GM21717 (cell line): ENCODE results near the gene CAMTA1.

Experiments used
- ATAC-seq: cut with Tn5 transposase; IDR thresholded peaks from one replicate; pipeline ENCODE4 v1.9.1; 2021; ENCODE audit warnings: mild to moderate bottlenecking, moderate library complexity; ENCODE audit not compliant: unreplicated experiment

Gene CAMTA1

GRCh38 chr1:7346070-7346596 lies 560.9 kb downstream of the CAMTA1 start:
- ATAC-seq: no peak

DNA sequence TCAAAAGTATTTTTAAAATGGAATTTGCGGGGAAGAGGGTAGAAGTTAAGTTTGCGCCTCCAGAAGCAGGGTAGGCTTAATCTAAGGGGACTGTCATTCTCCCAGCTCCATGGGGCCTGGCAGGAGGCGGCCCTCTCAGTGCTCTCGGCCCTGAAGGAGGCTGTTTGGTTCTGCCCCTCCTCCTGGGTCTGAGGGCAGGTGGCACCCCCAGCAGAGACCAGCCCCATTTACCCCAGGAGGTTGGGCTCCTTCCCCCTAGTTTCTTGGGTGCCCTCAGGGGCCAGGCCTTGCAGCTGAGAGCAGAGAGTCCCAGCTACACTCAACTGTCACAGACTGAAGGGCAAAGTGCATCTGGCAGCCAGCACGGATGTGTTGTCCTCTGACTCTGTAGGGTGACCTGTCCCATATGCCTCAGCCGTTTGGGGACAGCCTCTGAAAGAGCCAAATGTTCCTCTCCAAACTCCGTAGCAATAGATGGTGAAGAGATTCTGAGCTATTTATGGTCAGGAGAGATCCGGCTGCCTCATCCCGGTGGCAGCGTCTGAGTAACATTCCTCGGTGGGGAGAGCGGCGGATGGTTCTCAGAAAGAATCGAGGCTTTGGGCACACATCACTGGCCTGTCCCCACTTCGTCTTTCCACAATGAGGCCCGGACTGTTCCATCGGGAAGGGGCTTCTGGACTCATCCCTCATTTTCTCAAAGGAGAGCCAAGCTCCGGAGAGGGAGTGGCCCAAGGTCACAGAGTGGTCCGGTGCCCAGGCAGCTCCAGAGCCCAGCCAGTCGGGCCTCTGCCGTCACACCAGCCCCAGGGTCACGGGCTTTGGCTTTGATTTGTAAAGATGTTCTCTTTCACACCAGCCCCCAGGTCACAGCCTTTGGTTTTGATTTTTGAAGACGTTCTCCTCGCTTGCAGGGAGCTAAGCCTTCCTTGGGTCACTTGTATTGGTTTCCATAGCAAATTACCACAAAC lies 561.6 kb downstream of the CAMTA1 start:
- ATAC-seq: no peak

GRCh38 chr1:7348073-7348472 lies 562.8 kb downstream of the CAMTA1 start:
- ATAC-seq: no peak

DNA sequence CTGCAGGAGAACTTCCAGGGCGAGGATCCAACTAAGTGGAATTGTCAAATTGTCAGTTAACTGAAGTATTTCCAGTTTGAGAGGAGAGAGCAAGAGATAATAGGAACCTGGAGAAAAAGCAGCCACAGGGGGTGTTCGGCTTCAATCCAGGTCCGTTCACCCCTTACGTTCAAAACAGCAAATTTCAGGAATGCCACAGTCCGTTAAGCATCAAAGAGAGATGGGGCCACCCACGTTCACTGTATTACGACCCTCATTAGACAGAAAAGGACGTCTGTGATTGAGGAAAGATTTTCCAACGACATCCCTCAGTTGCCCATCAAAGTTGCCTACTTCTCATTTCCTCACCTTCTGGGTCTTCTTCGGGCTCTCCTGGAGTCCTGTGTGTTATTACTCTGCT lies 563.3 kb downstream of the CAMTA1 start:
- no peak for ATAC-seq

DNA sequence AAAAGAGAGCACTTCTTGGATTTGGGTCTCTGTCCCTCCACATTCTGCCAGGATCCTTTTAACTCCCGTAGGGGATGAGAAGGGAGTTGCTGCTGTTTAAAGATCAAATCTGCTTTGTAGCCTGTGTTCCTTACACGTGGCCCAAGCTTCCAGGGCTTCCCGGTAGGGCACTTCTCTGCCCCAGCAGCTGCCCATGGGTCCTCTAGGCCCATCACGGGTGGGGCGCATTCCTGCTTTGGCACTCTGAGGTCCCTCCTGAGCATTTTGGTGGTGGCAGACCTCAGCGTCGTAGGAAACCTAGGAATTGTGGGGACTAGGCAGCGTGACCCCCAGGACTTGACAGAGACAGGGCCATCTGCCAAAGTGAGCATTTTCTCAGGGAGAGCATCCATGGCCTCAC lies 565.5 kb downstream of the CAMTA1 start:
- ATAC-seq: no peak

DNA sequence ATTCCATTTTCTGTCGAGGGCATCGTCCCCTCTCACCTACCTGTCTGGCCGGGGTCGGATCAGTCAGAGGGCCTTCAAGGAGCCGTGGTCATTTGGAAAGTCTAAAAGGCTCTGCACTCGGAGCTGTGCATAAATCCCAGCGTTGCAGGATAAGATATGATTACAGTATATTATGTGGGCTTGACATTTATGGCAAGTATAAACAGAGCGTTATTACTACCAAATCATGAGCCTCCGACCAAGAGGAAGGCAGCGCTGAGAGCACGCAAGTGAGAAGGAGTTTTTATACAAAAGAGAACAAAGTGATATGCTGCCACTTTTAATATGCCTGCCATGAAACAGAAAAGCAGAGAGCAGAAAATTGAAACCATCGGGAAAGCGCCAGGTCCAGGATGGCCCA lies 566.4 kb downstream of the CAMTA1 start:
- no peak for ATAC-seq

DNA sequence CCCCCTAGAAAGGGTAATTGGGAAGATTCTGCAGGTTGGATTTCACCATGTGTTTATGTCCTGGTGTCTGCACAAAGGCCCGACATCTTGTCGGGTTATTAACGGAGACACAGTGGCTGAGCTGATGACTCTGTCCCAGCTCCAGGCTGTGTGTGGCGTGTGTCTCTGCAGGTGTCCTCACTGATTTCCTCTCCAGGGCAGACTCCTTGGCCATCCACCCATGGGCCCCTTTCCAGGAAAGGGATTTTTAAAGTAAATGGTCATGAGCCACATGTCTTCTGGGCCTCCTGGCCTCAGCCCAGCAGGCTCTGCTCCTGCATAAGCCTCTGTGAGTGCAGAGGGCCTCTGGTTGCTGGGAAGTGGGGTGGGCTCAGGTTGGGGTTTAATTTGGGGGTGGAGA lies 567.1 kb downstream of the CAMTA1 start:
- no peak for ATAC-seq

- no peak for ATAC-seq
Measured at GRCh38 chr1:7352974-7353373, 567.7 kb downstream of the CAMTA1 start.

DNA sequence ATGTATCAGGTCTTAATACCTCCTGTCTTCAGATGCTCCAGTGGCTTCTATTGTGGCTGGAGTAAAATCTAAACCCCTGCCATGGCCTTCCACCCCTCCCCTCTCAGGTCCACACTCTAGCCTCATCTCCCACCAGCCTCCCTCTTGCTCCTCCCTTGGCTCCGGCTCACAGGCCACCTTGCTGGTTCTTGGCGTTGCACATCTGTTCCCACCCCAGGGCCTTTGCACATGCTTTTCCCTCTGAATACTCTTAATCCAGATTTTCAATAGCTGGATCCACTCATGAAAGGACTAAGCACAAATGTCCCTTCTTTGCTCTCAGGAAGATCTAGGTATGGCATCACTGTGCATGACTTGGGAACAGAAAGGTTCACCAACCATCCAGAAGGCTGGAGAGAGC lies 570.4 kb downstream of the CAMTA1 start:
- ATAC-seq: no peak

DNA sequence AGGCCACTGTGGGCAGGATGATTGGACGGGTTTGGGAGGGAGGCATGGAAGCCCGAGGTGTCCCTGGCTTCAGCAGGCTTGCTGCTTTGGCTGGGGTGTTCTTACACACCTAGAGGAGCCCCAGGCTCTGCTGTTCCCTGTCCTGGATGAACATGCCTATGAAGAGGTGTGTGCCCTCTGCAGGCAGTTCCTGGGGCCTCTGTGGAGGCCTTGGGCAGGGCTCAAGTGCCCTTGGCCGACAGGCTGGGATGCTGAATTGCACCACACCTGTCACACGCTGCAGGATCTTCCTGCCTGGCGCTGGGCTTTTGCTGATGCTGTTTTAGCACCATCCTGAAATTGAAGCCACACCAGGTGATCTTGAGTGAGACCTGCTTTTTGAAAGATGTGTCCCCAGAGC lies 570.8 kb downstream of the CAMTA1 start:
- ATAC-seq: no peak

GRCh38 chr1:7358425-7358824 lies 573.2 kb downstream of the CAMTA1 start:
- ATAC-seq: no peak

DNA sequence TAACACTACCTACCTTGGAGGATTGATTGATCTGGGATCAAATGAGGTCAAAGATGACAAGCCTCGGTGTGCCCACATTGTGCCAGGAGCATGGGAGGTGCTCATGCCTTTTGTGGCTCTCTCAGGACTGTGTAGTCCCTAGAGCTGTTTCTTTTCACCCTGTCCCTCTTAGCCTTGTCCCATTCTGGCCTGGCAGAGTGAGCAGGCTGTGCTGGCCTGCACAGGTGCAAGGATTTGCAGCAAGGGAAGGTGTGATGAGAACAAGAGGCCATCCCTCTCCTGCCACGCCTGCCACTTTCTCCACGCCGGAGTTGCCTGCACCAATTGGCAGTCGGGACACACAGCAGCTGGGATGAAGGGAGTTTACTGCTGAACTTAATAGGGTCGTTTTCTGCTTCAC lies 575.3 kb downstream of the CAMTA1 start:
- ATAC-seq: no peak

GRCh38 chr1:7362947-7363346 lies 577.7 kb downstream of the CAMTA1 start:
- no peak for ATAC-seq

DNA sequence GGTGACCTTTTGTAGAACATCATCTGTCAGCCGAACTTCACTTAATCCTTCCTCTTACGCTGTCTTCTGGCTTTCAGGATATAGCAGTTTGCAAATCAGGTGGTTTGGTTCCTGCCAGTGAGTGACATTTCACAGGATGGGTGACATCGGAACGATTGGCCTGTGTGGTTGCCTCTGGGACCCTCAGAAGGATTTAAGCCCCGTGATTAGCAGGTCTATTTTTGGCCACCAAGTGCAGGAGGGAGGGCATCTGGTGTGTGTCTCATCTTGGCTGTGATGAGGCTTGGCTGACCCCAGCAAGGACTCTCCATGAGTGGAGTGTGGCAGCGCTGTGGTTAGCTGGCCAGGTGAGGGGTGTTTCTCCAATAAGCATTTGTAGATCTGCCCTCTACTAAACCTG lies 578.2 kb downstream of the CAMTA1 start:
- no peak for ATAC-seq

GRCh38 chr1:7365706-7366105 lies 580.5 kb downstream of the CAMTA1 start:
- no peak for ATAC-seq

GRCh38 chr1:7366286-7366954 lies 581.2 kb downstream of the CAMTA1 start:
- no peak for ATAC-seq

- ATAC-seq: no peak
Measured at GRCh38 chr1:7366955-7367665, 581.9 kb downstream of the CAMTA1 start.

- ATAC-seq: no peak
Measured at GRCh38 chr1:7369866-7370265, 584.6 kb downstream of the CAMTA1 start.

DNA sequence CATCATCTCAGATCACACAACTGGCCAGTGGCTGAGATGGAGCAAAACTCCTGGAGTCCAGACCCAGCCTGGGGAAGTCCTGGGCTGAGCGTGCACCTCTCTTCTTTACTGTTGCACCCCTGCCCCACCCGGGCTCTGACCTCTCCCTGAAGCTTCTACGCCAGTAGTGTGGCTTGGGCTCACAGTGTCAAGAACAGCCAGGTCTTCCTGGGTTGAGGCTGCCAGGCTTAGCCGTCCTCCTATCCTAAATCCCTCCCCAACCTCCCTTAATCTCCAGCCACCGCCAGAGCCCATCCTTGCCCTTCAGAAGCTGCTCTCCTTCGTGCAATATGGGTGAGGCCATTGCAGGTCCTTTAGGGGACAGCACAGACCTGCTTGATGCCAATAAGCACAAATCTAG lies 586.7 kb downstream of the CAMTA1 start:
- no peak for ATAC-seq

GRCh38 chr1:7372477-7373120 lies 587.3 kb downstream of the CAMTA1 start:
- ATAC-seq: no peak

- no peak for ATAC-seq
Measured at GRCh38 chr1:7373251-7373650, 588.0 kb downstream of the CAMTA1 start.
